GM12801 (cell line): ENCODE measurements around the gene POU3F2.

ENCODE experiments used
- CTCF ChIP-seq: IDR thresholded peaks from one replicate; pipeline ENCODE4 v1.5.1; 2011; ENCODE audit warnings: control low read depth; ENCODE audit not compliant: insufficient read length; ENCODE audit errors: extremely low read depth

Gene POU3F2

DNA sequence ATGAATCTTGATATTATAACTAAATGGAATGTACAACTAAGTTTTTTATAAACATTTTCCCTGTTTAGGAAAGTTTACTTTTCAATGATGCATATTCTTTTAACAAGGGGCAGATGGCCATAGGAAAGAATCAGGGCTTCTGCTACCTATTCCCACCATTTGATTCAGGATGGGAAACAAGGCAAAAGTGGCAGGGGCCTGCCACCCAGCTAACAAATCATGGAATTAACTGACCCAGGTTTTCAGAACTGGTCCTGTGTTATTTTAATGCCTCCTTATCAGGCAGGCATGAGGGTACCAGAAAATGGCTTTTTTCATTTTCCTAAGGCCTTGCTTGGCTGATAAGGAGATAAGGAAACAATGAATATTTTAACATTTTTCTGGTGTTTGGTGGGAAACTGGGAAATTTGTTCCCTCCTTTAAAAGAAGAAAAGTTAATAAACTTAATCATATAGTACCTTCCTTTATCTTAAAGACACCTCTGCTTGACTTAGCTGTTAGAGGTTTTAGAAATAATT, 6.7 kb downstream of the POU3F2 start:
- no peak for TF ChIP-seq CTCF

- no peak for TF ChIP-seq CTCF
Observed at GRCh38 chr6:98841621-98842341, 7.4 kb downstream of the POU3F2 start.

GRCh38 chr6:98842342-98843180, 8.2 kb downstream of the POU3F2 start:
- no peak for TF ChIP-seq CTCF

DNA sequence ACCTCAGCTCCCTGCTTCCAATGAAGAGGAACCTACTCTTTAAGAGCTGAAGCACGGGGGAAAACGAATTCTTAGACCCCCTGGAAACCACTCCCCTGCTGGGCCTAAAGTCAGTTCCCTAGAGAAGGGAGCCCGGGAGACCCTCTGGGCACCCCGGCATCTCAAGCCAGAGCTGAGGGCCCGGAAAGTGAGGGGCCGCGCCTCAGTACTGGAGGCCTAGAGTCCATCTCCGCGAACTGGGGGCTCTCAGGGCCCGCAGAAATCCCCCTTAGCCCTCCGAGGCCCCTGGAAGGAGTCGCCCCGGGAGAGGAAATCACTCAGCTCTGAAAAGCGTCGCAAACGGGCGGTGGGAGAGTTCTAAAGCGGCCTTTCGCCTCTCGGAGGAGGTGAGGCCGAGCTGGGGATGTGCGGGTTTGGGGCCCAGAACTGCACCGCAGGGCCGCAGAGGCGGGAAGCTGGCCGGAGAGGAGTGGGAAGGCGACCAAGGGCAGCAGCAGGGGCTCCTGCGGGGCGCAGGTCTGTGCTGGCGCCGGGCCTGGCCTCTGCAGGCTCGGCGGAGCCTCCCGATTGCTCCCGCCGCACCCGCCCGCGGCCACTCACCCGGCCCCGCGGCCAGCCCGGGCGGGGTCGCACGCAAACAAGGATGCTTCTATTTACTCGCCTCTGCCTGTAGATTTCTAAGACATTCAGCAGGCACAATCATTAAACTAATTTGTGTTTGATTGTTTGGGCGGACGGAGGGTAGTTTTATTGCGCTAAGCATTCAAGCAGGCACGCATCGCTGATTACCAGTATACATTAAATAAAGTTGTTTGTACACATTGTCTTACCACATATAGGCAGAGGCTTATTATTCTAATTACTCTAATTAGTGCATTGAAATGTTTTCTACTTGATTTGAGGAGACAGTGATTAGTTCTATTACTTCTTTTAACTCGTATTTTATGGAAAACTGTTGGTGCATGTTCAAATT, 9.2 kb downstream of the POU3F2 start:
- no peak for TF ChIP-seq CTCF

- TF ChIP-seq CTCF, result no peak
Observed at GRCh38 chr6:98844244-98845210, 10.2 kb downstream of the POU3F2 start.

DNA sequence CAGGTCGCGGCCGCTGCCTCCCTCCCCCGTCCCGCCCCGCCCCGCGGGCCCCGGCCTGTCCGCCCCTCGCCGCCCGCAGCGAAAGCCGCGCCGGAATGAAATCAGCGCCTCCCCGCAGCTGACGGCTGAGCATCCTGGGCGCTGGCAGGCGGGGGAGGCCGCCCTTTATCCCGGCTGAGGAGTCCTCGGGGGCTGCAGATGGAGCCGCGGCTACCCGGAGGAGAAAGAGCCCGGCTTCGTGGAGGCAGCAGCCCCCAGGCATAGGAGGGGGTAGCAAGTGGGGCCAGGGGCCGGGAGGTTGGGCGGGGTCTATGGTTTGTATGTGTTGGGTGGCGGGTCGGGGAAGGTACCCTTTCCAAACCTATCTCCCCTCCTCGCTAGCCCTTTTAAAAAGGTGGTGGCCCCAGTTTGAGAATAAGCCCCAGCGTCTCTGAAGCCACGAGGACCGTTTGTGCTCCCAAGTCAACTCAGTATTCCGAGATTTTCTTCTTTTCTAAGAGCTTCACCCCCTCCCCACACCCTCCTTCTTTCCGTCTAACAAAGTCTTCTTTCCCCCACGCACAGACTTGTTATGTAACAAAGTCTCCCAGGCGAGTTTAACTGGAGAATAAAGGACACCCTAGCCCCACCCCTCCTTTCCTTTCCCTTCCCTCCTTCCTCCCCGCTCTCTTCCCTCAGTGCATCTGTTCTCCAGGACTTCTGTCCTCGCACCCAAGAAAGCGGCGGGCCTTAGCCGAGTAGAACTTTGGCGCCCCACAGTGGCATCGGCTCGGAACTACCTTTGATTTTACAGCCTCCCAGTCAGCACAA, 11.0 kb downstream of the POU3F2 start:
- no peak for TF ChIP-seq CTCF
